Measurements from ENCODE around the gene PTAFR. TPM values are rescaled to one million over a fixed set of nuclear protein-coding genes. Genes with fewer than 3 reads are reported as not detected.

PTAFR gene
- total and polyA plus RNA-seq, 2 donors (not counting 1 experiment from before 2014, with no cell fraction given) = 5.9 to 6.2 TPM

DNA sequence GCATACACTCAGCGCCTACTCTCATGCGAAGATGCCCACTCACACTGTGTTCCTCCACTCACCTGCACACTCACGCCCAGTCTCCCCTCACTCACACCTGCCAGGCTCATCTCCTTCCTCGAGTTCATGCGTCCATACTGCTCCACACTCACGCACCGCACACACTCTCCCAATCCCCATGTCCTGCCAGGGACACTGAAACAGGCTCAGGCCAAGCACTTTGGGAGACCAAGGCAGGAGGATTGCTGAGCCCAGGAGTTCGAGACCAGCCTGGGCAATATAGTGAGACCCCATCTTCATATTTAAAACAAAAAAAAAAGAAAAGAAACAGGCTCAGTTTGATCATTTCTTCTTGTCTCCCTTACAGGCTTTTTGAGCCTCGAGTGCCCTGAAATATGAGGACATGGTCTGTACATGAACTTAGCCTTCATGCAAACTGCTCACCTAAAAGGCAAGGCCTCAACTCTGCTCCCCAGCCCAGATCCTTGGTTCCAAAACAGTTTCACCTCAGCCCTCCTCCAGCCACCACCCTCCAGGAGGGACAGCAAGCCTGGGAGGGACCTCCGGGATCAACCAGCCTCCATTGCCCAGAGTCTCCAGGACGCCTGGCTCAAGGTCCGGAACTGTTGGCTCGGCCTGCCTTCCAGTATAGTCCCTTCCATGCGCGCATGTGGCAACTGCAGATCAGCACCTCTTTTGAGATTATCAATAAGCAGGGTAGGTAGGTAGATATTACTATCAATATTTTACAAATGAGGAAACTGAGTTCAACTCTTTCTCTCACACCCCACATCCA lies 2.4 kb upstream of the PTAFR start:
- peaks cover 26% of the 10 kb centered on the region for H3K79me2 ChIP-seq (ENCODE audit: control insufficient read depth, insufficient read depth, low read length)
- no peak for TF ChIP-seq EZH2 (IDR thresholded peaks at IDR 0.05; ENCODE audit: borderline replicate concordance, insufficient read depth, low read depth, low read length, poor library complexity, severe bottlenecking)
- TF ChIP-seq, protein P1, sequence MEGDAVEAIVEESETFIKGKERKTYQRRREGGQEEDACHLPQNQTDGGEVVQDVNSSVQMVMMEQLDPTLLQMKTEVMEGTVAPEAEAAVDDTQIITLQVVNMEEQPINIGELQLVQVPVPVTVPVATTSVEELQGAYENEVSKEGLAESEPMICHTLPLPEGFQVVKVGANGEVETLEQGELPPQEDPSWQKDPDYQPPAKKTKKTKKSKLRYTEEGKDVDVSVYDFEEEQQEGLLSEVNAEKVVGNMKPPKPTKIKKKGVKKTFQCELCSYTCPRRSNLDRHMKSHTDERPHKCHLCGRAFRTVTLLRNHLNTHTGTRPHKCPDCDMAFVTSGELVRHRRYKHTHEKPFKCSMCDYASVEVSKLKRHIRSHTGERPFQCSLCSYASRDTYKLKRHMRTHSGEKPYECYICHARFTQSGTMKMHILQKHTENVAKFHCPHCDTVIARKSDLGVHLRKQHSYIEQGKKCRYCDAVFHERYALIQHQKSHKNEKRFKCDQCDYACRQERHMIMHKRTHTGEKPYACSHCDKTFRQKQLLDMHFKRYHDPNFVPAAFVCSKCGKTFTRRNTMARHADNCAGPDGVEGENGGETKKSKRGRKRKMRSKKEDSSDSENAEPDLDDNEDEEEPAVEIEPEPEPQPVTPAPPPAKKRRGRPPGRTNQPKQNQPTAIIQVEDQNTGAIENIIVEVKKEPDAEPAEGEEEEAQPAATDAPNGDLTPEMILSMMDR (IDR thresholded peaks at IDR 0.05) = no peak
- no peaks in the 10 kb centered on the region for H4K20me1 ChIP-seq (ENCODE audit: control insufficient read depth, insufficient read depth, low read length, poor library complexity, severe bottlenecking)
- H3K36me3 ChIP-seq (replicated peaks in 1 of 2; ENCODE audit: control extremely low read depth in 1 of 2, control insufficient read depth in 1 of 2, extremely low read depth in 1 of 2, insufficient read depth in 2 of 2, low read length in 1 of 2) = no peaks in the 10 kb centered on the region
- ChIA-PET CTCF (no interaction called here), POLR2A (no interaction called here)
- intact Hi-C loops (cut with micrococcal nuclease) = loop anchor here (10.0 kb wide), 1 partner anchor 1894 kb away; the partner anchor contains the start of gene SH3BGRL3
- Mint-ChIP-seq H3K4me1 (peaks cover 78% of the 10 kb centered on the region), H3K27me3 (no peaks in the 10 kb centered on the region), H3K9me3 (ENCODE audit: insufficient read depth) (no peaks in the 10 kb centered on the region), H3K4me3 (peak overlapping the region; percentile 14), H3K27ac (no peak overlapping the region)
- H3K4me2 ChIP-seq (replicated peaks; ENCODE audit: low read depth, low read length, poor library complexity, severe bottlenecking) = no peak overlapping the region
- H3K9me3 ChIP-seq (ENCODE audit: control extremely low read depth in 1 of 3, control insufficient read depth in 2 of 3, insufficient read depth in 1 of 3, low read length in 2 of 3) = peaks cover 0 to 2% (median 0%) of the 10 kb centered on the region in 3 donors
- H3K4me1 ChIP-seq (ENCODE audit: control insufficient read depth in 2 of 2, insufficient read depth in 2 of 2, low read length in 2 of 2) = peaks cover 62 to 70% of the 10 kb centered on the region in 2 donors
- DNase-seq = no peak
- H3K27ac ChIP-seq (ENCODE audit: low read length in 2 of 2) = no peak overlapping the region
- ATAC-seq (ENCODE audit: low read depth) = no peak
- H2AFZ ChIP-seq (ENCODE audit: insufficient read depth, low read depth, low read length, poor library complexity, severe bottlenecking) = no peak overlapping the region
- no peak overlapping the region for H3K9ac ChIP-seq (ENCODE audit: low read length)
- 94% methylated on average over 11 of the region's 15 CpGs for WGBS (ENCODE audit: insufficient coverage)
- H3K4me3 ChIP-seq (ENCODE audit: control extremely low read depth in 1 of 5, extremely low read depth in 1 of 5, insufficient read depth in 1 of 5, low read depth in 2 of 5, low read length in 4 of 5) = no peak overlapping the region
- no peaks in the 10 kb centered on the region for H3K27me3 ChIP-seq (replicated peaks in 1 of 4; ENCODE audit: control extremely low read depth in 1 of 4, control insufficient read depth in 3 of 4, insufficient read depth in 4 of 4, low read length in 3 of 4)

DNA sequence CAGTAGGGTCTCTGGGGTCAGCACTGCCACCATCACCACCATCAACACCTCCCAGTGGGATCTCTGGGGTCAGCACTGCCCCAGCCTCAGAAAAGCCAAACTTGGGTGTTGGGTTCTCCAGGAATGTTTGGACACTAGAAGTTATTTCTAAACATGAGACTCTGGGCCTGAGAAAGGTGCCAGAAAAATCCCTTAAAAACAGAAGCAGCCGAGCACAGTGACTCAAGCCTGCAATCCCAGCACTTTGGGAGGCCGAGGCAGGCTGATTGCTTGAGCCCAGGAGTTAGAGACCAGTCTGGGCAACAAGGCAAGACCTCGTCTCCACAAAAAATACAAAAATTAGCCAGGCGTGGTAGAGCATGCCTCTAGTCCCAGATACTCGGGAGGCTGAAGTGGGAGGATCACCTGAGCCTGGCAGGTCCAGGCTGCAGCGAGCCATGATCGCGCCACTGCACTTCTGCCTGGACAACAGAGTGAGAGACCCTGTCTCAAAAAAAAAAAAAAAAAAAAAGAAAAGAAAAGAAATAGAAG lies 470 bp downstream of the PTAFR start:
- H3K9me3 ChIP-seq (ENCODE audit: control extremely low read depth in 1 of 3, control insufficient read depth in 2 of 3, insufficient read depth in 1 of 3, low read length in 2 of 3) = peaks cover 0 to 3% (median 0%) of the 10 kb centered on the region in 3 donors
- H3K4me3 Mint-ChIP-seq = peak overlapping the region; percentile 81
- ChIA-PET CTCF (interaction anchor here (0.6 to 4.9 kb wide), 10 partner anchors 12 to 88 kb away, joined by 3 to 30 read pairs (median 6); partner anchors contain the start of gene EYA3), POLR2A (interaction anchor here (0.6 kb wide), 2 partner anchors 9 to 88 kb away, joined by 5 read pairs; partner anchors contain the start of gene EYA3)
- no peaks in the 10 kb centered on the region for H3K27me3 ChIP-seq (replicated peaks in 1 of 4; ENCODE audit: control extremely low read depth in 1 of 4, control insufficient read depth in 3 of 4, insufficient read depth in 4 of 4, low read length in 3 of 4)
- H3K79me2 ChIP-seq (ENCODE audit: control insufficient read depth, insufficient read depth, low read length) = peaks cover 32% of the 10 kb centered on the region
- H4K20me1 ChIP-seq (ENCODE audit: control insufficient read depth, insufficient read depth, low read length, poor library complexity, severe bottlenecking) = no peaks in the 10 kb centered on the region
- peak overlapping the region; percentile 57 for H3K9ac ChIP-seq (ENCODE audit: low read length)
- H3K4me1 ChIP-seq (ENCODE audit: control insufficient read depth in 2 of 2, insufficient read depth in 2 of 2, low read length in 2 of 2) = peaks cover 81 to 89% of the 10 kb centered on the region in 2 donors
- TF ChIP-seq EZH2 (IDR thresholded peaks at IDR 0.05; ENCODE audit: borderline replicate concordance, insufficient read depth, low read depth, low read length, poor library complexity, severe bottlenecking) = no peak
- TF ChIP-seq, protein P1 (IDR thresholded peaks at IDR 0.05) = no peak
- H3K4me3 ChIP-seq (ENCODE audit: control extremely low read depth in 1 of 5, extremely low read depth in 1 of 5, insufficient read depth in 1 of 5, low read depth in 2 of 5, low read length in 4 of 5) = peak overlapping the region; percentile 23 to 71 (median 38)
- peaks cover 88% of the 10 kb centered on the region for H3K4me1 Mint-ChIP-seq
- intact Hi-C loops (cut with micrococcal nuclease) = loop anchor here (2.0 to 10.0 kb wide), 4 partner anchors 27 to 1891 kb away; partner anchors contain the start of gene SH3BGRL3
- DNase-seq (no peak), ATAC-seq (ENCODE audit: low read depth) (no peak)
- peak overlapping the region in 1 of 2 donors; percentile 45 for H3K27ac ChIP-seq (ENCODE audit: low read length in 2 of 2)
- no peaks in the 10 kb centered on the region for H3K36me3 ChIP-seq (replicated peaks in 1 of 2; ENCODE audit: control extremely low read depth in 1 of 2, control insufficient read depth in 1 of 2, extremely low read depth in 1 of 2, insufficient read depth in 2 of 2, low read length in 1 of 2)
- peak overlapping the region; percentile 89 for H3K4me2 ChIP-seq (replicated peaks; ENCODE audit: low read depth, low read length, poor library complexity, severe bottlenecking)
- 21% methylated on average over 7 of the region's 8 CpGs for WGBS (ENCODE audit: insufficient coverage)
- H3K9me3 Mint-ChIP-seq (ENCODE audit: insufficient read depth) = no peaks in the 10 kb centered on the region
- no peaks in the 10 kb centered on the region for H3K27me3 Mint-ChIP-seq
- no peak overlapping the region for H2AFZ ChIP-seq (ENCODE audit: insufficient read depth, low read depth, low read length, poor library complexity, severe bottlenecking)
- H3K27ac Mint-ChIP-seq = peak overlapping the region; percentile 50

Measured in B cell (primary cell).